Measurements from ENCODE around the gene PITPNB.

GRCh38 chr22:27913162-27913741 lies 5.8 kb downstream of the PITPNB start:
- TF ChIP-seq POLR2AphosphoS5 (IDR thresholded peaks at IDR 0.05; ENCODE audit: low read depth) = no peak
- TF ChIP-seq CTCF (conservative IDR thresholded peaks at IDR 0.05; ENCODE audit: low read depth in 2 of 2) = no peak
- TF ChIP-seq EZH2 (IDR thresholded peaks at IDR 0.05; ENCODE audit: low read depth, unreplicated experiment) = no peak
- no peak for TF ChIP-seq CREB1 (CRISPR knock-in tag; IDR thresholded peaks at IDR 0.05; ENCODE audit: low read depth)
- no peak for TF ChIP-seq ZNF331 (CRISPR knock-in tag; IDR thresholded peaks at IDR 0.05; ENCODE audit: low read depth)
- TF ChIP-seq EZH2phosphoT487 (IDR thresholded peaks at IDR 0.05; ENCODE audit: unreplicated experiment) = no peak
- no peak for TF ChIP-seq JUNB (IDR thresholded peaks at IDR 0.05; ENCODE audit: unreplicated experiment)
- no peak for TF ChIP-seq REST (IDR thresholded peaks at IDR 0.05; ENCODE audit: unreplicated experiment)
- no peak for TF ChIP-seq ETS1 (IDR thresholded peaks at IDR 0.05)
- no peak for TF ChIP-seq STAT1 (IDR thresholded peaks at IDR 0.05; ENCODE audit: unreplicated experiment)
- no peak for TF ChIP-seq NANOG (IDR thresholded peaks at IDR 0.05; ENCODE audit: borderline replicate concordance)
- TF ChIP-seq ZNF462 (CRISPR knock-in tag; IDR thresholded peaks at IDR 0.05) = no peak
- no peak for TF ChIP-seq ZNF114 (CRISPR knock-in tag; IDR thresholded peaks at IDR 0.05)
